HepG2 (cell line): Measurements from ENCODE around the gene P3H4. TPM values are rescaled to one million over a fixed set of nuclear protein-coding genes. Genes with fewer than 3 reads are reported as not detected.
A peak's percentile ranks its signal among the peaks of the same experiment; 100 is the strongest.

ENCODE experiments used
- DNMT1 ChIP-seq: sonication (generic); formaldehyde crosslinking; IDR thresholded peaks from 2 replicates; pipeline ENCODE4 v1.5.1; 2020; ENCODE audit warnings: mild to moderate bottlenecking, missing genetic modification reagents
- IKZF4 ChIP-seq: sonication (generic); formaldehyde crosslinking; IDR thresholded peaks from 2 replicates; pipeline ENCODE4 v1.5.1; 2020; ENCODE audit warnings: borderline replicate concordance, mild to moderate bottlenecking, low read depth, missing genetic modification reagents; ENCODE audit errors: not compliant biosample characterization
- MTA1 ChIP-seq: sonication (generic); formaldehyde crosslinking; IDR thresholded peaks from 2 replicates; pipeline ENCODE4 v1.4.0; 2020; ENCODE audit warnings: missing genetic modification reagents, mild to moderate bottlenecking, borderline replicate concordance
- TCF7L2 ChIP-seq: IDR thresholded peaks from 2 replicates; pipeline ENCODE4 v1.6.1; 2011; ENCODE audit warnings: mild to moderate bottlenecking, low read depth, low read length, moderate library complexity
- YEATS4 ChIP-seq: sonication (generic); formaldehyde crosslinking; IDR thresholded peaks from 2 replicates; pipeline ENCODE4 v1.4.0; 2020; ENCODE audit warnings: missing genetic modification reagents, borderline replicate concordance
- ZBTB21 ChIP-seq: sonication (generic); formaldehyde crosslinking; IDR thresholded peaks from 2 replicates; pipeline ENCODE4 v1.4.0; 2020; ENCODE audit warnings: missing genetic modification reagents
- ZFP1 ChIP-seq: IDR thresholded peaks from 2 replicates; pipeline ENCODE4 v1.6.1; 2016
- ZHX1 ChIP-seq: sonication (generic); formaldehyde crosslinking; IDR thresholded peaks from 2 replicates; pipeline ENCODE4 v1.8.1; 2022; ENCODE audit warnings: low read depth, mild to moderate bottlenecking, missing genetic modification reagents
- ZHX2 ChIP-seq, 2 experiments: sonication (generic) in 1 of 2; formaldehyde crosslinking in 1 of 2; IDR thresholded peaks; 2 replicates each; pipeline versions ENCODE4 v1.6.1 to v1.9.0; 2014 to 2022; ENCODE audit warnings: antibody characterized with exemption in 1 of 2, borderline replicate concordance in 1 of 2, inconsistent platforms in 1 of 2, low read depth in 1 of 2, missing genetic modification reagents in 1 of 2
- ZNF124 ChIP-seq: sonication (generic); formaldehyde crosslinking; IDR thresholded peaks from 2 replicates; pipeline ENCODE4 v1.4.0; 2020; ENCODE audit warnings: missing genetic modification reagents
- ZNF329 ChIP-seq: sonication (generic); formaldehyde crosslinking; IDR thresholded peaks from 2 replicates; pipeline ENCODE4 v1.9.0; 2021; ENCODE audit warnings: low read depth, mild to moderate bottlenecking, missing genetic modification reagents
- ZNF343 ChIP-seq: sonication (generic); formaldehyde crosslinking; IDR thresholded peaks from 2 replicates; pipeline ENCODE4 v1.4.0; 2020; ENCODE audit warnings: mild to moderate bottlenecking, missing genetic modification reagents
- ZNF616 ChIP-seq: sonication (generic); formaldehyde crosslinking; IDR thresholded peaks from 2 replicates; pipeline ENCODE4 v1.5.0; 2020; ENCODE audit warnings: low read depth, mild to moderate bottlenecking, missing genetic modification reagents
- ZXDC ChIP-seq: sonication (generic); formaldehyde crosslinking; IDR thresholded peaks from 2 replicates; pipeline ENCODE4 v1.5.0; 2020; ENCODE audit warnings: mild to moderate bottlenecking, missing genetic modification reagents
- polyA plus RNA-seq, 8 experiments: library from polyadenylated mRNA; depleted of rRNA in 3 of 8; stranded (reverse) in 7 of 8; unstranded in 1 of 8; fragments of >200 nt; fragmentation: Illumina TruSeq in 4 of 8; extraction: Trizol in 4 of 8; gene quantifications; 2 replicates each; pipeline versions ENCODE4 v1.2.1 to v1.2.3, GENCODE V29; 2011 to 2016; ENCODE audit warnings: low read depth in 4 of 8, missing spikeins in 1 of 8, mixed read lengths in 1 of 8; ENCODE audit not compliant: insufficient read depth in 1 of 8
- total RNA-seq, 5 experiments: library from RNA; depleted of rRNA; stranded (reverse); fragments of >200 nt; fragmentation: Illumina TruSeq; extraction: Trizol; gene quantifications; 2 replicates each; pipeline ENCODE4 v1.2.3, GENCODE V29; 2016; ENCODE audit warnings: low read depth in 1 of 5

The P3H4 gene
- total and polyA plus RNA-seq, 2 of the 13 experiments (the other 11 are each of a cell fraction or from before 2014, with no cell fraction given): 37.1 to 50.6 TPM

- TF ChIP-seq ZXDC (CRISPR knock-in tag) (no peak), ZNF343 (CRISPR knock-in tag) (no peak), YEATS4 (peak; percentile 90), MTA1 (0 out of 2 replicates have a peak, but pooled peaks have one; percentile 48), ZNF329 (no peak), ZBTB21 (CRISPR knock-in tag) (no peak), ZNF616 (CRISPR knock-in tag) (peak; percentile 62; the same call in 1 of the 2 replicates), TCF7L2 (no peak), ZHX2 (IDR thresholded peaks at IDR 0.05; ENCODE audit: low read depth) (0 out of 2 replicates have a peak, but pooled peaks have one; percentile 9), ZHX2 (CRISPR knock-in tag; IDR thresholded peaks at IDR 0.05; ENCODE audit: borderline replicate concordance) (no peak), ZFP1 (CRISPR knock-in tag) (no peak), IKZF4 (CRISPR knock-in tag) (no peak), ZNF124 (no peak), ZHX1 (CRISPR knock-in tag) (no peak), DNMT1 (CRISPR knock-in tag) (no peak)
Observed at GRCh38 chr17:41812381-41813151, 817 bp upstream of the P3H4 start, which contains the start of gene FKBP10 (continued).
